ENCODE results near the gene LIPH. TPM values are rescaled to one million over a fixed set of nuclear protein-coding genes. Genes with fewer than 3 reads are reported as not detected.
"Not testable (repeated sequence)": the region's sequence is repeated elsewhere in the genome, so short reads cannot be mapped to it uniquely, and the experiment has no call there.

The LIPH gene
- total RNA-seq, 1 donor from 2014 or later = 0.58 TPM

DNA sequence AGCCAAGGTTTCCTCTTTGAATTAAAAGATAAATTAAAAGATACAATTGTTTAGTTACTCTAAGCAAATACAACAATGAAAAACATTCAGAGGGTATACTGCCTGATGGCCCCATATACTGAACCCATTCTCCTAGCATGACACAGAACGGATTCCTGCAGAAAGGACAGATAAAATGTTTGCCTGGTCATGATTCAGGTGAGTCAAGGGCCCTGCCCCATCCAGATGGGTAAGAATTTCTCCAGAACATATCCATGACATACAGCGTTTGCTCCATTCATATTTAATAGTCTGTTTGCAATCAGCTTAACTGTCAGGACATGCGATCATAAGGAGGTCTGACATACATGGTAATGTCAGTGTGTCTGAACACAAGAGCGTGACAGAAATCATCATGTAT, 62.1 kb downstream of the LIPH start:
- DNase-seq (ENCODE audit: low spot score) (no peak), ATAC-seq (no peak)

DNA sequence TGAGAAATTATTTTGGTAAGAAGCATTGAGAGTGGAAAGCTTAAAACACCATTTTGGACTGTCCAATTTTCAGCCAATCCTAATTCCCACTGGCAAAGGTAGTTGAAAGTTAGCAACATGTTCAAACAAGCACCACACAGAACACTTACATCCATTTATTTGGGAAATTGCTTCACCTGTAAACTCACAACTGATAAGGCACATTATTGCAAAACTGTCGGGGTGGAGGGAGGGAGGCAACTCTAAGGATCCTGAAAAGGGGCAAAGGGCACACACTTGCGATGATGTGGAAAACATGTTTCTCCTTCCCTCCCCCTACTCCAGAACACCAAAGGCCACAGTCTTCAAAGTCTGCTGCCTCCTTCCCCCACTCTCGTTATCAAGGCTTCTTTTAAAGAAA, 62.9 kb downstream of the LIPH start:
- DNase-seq (ENCODE audit: low spot score) = no peak
- peak; percentile 83 for ATAC-seq

DNA sequence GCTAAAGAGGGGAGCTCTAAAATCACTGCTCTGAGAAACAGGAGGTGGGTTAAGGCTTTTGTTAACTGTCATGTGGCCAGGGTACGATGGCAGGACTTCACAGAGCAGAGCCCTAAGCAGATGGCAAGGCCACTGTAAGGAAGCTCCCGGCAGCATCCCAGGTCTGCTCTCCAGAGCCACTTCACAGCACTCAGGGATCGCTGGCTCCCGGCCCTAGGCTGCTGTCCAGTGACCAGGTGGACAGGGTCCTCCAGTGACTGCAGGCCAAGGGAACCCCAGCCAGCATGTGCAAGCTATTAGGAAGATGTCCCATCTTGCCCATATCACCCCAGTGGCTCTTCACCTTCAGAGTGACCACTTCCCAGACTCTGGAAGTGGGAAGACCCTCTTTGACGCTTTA, 63.9 kb downstream of the LIPH start:
- DNase-seq (ENCODE audit: low spot score) (no peak), ATAC-seq (peak; percentile 68)

DNA sequence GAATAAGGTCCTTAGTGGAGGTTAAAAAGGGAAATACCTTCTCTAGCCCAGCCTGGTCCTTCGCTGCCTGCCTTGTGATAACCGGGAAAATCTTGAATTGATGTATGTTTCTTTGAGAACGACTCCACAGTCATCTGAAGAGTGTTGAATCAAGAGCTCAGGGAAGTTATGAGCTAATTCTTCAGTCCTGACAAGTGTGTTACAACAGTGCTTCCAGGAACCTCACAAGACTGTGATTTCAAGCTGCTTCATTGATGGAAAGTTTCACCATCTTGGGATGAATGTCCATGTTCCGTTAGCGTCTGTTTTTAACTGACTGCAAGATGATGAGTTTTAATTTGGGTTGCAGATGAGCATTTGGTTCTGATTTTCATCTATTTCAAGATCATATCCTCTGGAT, 66.0 kb downstream of the LIPH start:
- ATAC-seq = no peak

DNA sequence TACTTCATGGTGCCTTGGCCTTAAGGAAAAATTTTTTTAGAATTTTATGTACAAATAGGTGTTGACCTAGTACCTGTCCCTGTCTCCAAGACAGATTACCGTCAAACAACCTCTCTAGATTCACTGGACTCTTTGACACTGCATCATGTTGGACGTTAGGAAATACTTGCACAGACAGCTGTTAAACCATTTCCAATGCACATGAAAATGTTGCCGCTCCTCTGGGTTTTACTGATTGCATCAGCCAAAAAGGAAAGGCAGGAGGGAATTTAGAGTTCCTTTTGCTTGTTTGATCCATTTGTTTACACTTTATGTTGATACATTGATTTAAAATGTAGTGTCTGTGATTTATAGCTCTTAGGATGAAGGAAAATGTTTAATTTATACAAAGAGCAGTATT, 68.1 kb downstream of the LIPH start:
- no peak for ATAC-seq
- DNase-seq (ENCODE audit: low spot score) = no peak

More for the DNA sequence above, 66.0 kb downstream of the LIPH start:
- no peak for DNase-seq (ENCODE audit: low spot score)

DNA sequence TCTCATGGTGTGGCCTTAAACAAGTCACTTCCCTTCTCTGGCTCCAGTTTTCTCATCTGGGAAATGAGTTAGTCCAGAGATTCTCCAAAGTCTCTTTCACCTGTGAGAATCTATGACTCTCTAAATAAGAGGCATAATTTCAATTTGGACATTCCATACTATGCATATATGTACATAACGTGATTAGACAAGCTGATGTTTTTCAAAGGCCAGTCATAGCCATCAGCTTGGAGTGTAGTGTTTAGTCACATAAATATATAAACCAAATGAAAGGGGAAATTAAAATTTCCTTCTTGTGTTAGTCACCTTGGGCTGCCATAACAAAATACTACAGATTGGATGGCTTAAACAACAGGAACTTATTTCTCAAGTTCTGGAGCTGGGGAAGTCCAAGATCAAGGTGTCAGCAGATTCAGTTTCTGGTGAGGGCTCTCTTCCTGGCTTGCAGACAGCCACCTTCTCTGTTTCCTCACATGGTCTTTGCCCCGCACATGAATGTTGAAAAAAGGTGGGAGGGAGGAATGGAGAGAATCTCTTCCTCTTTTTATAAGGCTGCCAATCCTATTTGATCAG, 72.9 kb downstream of the LIPH start:
- no peak for DNase-seq (ENCODE audit: low spot score)
- ATAC-seq = no peak

DNA sequence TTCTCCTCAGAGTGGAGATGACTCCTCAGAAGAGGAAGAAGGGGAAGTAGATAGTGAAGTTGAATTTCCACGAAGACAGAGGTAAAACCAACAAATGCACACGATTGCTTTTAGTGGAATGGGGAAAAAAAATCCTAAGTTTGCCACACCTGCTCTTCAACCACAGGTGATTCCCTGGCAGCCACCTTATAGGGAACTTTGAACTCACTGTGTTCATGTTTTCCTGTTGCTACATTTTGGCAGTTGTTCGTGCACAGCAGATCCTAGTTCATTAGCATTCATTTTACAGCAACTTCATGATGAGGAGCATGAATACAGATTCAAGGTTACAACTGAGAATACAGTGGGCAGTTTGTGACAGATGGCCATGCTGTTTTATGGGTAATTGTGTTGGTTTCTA, 75.1 kb downstream of the LIPH start:
- no peak for DNase-seq (ENCODE audit: low spot score)
- ATAC-seq = peak; percentile 28

DNA sequence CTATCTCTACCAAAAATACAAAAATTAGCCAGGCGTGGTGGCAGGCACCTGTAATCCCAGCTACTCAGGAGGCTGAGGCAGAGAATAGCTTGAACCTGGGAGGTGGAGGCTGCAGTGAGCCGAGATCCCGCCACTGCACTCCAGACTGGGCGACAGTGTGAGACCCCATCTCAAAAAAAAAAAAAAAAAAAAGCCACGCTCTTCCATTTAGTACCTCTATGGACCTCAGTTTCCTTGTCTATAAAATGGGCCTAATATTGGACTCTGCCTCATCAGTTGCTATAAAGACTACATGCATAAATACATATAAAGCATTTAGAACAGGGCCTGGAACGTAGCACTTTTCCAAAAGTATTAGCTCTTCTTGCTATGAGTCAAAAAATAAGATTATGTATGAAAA, 77.5 kb downstream of the LIPH start:
- not testable (repeated sequence) for DNase-seq (ENCODE audit: low spot score); ATAC-seq

DNA sequence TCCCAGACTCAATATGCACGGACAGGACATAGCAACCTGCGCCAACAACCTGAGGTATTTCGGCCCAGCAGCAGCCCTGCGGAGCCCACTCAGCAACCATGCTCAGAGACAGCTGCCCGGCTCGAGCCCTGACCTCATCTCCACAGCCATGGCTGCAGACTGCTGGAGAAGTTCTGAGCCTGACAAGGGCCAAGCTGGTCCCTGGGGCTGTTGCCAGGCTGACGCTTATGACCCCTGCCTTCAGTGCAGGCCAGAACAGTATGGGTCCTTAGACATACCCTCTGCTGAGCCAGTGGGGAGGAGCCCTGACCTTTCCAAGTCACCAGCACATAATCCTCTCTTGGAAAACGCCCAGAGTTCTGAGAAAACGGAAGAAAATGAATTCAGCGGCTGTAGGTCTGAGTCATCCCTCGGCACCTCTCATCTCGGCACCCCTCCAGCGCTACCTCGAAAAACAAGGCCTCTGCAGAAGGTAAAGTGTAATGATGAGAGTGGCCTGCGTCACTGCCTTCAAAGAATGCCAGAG, 79.0 kb downstream of the LIPH start:
- ATAC-seq (no peak), DNase-seq (ENCODE audit: low spot score) (no peak)

DNA sequence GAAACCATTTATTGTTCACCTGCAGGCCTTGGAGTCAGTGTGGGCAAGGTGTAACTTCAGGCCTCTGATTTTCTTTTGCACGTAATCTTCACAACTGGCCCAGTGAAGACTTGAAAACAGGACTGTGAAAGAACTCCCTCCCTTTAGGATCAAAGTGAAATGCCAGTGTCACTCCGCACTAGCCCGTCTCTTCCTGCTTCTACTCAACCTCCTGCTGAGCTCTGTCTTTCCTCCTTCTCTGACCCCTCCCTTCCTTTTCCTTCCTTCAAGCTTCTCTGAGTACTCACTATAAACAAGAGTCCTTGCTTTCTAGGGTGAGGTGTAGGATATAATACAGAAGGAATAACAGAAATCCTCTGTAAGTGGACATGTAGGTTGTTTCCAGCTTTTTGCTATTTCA, 82.1 kb downstream of the LIPH start:
- no peak for ATAC-seq
- no peak for DNase-seq (ENCODE audit: low spot score)

DNA sequence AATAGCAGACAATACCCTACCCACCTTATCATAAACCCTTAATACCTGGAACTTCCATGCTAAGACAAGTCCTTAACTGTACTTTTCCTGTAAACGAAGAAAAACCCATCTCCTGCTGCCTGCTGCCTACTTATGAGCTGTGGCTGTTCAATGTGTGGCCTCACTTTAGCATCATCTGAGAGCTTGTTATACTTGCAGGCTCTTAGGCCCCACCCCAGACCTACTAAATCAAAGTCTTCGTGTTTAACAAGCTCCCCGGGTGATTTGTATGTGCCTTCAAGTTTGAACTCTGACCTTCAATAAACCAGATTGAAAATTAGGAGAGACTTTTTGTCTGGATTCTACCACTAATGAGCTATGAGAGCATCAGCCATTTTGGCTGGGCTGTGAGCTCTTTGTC, 82.8 kb downstream of the LIPH start:
- ATAC-seq (no peak), DNase-seq (ENCODE audit: low spot score) (no peak)

DNA sequence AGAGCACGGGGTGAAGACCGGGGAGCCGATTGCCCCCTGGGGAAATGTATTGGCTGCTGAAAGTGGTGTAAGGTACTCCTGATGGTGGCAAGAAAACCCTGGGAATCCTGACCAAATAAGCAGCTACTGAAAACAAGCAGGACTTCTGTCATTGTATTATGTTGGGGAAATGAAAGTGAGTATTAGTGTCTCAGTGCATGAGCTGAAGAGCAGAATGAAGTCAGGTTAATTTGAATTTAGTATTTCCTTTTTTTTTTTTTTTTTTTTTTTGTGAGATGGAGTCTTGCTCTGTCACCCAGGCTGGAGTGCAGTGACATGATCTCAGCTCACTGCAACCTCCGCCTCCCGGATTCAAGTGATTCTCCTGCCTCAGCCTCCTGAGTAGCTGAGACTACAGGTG, 86.3 kb downstream of the LIPH start:
- not testable (repeated sequence) for ATAC-seq; DNase-seq (ENCODE audit: low spot score)

DNA sequence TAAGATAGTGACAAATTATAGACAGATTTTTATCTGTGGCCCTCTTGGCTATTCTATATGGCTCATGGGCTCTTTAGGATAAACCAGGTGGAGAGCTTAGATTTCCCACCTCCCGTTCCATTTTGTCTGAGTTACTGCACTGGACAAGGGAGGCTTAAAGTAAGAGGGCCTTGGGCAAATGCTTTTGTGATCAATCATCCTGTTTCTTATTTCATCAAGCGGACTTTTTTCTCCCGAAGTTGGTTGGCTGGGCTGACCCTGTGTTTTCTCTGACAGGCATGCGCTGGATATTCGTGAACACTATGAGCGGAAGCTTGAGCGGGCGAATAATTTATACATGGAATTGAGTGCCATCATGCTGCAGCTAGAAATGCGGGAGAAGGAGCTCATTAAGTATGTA, 86.9 kb downstream of the LIPH start:
- no peak for DNase-seq (ENCODE audit: low spot score)
- ATAC-seq = no peak

DNA sequence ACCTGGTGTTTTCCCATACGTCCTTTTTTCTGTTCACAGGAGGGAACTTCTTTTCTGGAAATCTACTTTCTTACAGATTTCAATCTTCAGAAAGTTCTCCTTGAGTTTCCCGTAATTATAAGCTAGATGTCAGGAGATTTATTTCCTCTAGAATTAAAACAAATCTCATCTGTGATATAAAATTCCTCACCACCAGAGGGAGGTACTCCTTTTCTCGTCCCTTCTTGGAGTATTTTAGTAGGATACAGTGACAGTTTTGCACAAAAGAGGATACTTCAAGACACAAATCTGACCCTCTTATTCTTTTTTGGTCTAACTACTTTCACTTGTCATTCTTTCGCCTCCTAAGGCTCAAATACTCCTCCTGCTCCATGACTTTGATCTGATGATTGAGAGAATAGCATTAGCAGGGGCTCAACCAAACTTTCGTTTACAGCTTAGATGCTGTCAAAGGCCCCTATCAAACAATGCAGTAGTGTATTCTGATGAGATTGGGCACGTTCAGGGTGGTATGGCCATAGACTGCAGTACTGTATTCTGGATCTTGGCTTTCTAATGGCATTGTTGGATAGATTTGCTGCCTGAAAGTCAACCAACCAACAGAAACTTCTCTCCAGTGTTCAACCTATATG, 91.6 kb downstream of the LIPH start:
- ATAC-seq (peak; percentile 32), DNase-seq (ENCODE audit: low spot score) (no peak)

DNA sequence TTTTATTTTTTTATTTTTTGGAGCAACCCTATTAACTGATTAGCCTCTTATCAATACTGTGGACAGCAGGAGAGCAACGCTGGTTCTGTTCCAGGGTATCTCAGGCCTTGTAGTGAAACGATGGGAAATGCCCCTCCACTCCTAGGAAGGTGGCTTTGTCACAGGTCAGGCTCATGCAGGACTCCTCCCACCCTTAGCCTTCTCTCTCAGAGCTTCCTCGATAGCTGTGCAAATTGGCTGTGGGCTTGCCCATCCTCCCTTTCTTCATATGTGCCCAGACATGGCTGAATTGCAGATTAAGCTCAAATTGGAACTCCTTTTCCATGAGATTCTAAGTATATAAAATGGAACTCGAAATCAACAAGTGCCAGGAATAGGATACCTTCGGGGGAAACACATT, 92.1 kb downstream of the LIPH start:
- DNase-seq (ENCODE audit: low spot score) (no peak), ATAC-seq (no peak)

DNA sequence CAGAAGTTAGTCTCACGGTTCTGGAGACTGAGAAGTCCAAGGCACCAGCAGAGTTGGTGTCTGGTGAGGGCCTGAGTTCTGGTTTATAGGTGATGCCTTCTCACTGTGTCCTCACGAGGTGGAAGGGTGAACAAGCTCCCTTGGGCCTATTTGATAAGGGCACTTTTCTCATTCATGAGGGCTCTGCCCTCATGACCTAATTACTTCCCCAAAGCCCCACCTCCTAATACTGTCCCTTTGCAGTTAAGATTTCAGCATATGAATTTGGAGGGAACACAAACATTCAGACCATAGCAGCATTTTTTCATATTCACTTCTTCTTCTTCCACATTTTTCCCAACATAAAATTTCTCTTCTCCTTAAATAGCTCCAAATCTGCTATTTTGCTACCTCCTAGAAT, 95.0 kb downstream of the LIPH start:
- DNase-seq (ENCODE audit: low spot score) (no peak), ATAC-seq (no peak)

Other genes starting within 250 kb of the LIPH start
- gene MAP3K13, start 189.5 kb downstream of the LIPH start, total RNA-seq = 20.0 TPM
- 18.5 TPM for gene TMEM41A, start 53.6 kb downstream of the LIPH start, total RNA-seq
- gene SENP2, start 33.7 kb upstream of the LIPH start, total RNA-seq = 19.6 TPM

Data from left lobe of liver (tissue), 2 donors.